DOHH2 (cell line): ENCODE data around the gene RAB10.
"Not testable (repeated sequence)": the region's sequence is repeated elsewhere in the genome, so short reads cannot be mapped to it uniquely, and the experiment has no call there.

Experiments
- H3F3A ChIP-seq: fragments of 200-600 bp; sonication (generic), shearing (Covaris generic); 2 replicates; pipeline ENCODE4 v1.6.0; 2016; ENCODE audit warnings: antibody characterized with exemption, mild to moderate bottlenecking; ENCODE audit not compliant: control insufficient read depth, insufficient read depth
- H3K27ac ChIP-seq: fragments of 200-600 bp; sonication (generic); 2 replicates; pipeline ENCODE4 v1.5.1; 2014; ENCODE audit warnings: low read depth, mild to moderate bottlenecking, low read length, moderate library complexity
- H3K27me3 ChIP-seq: fragments of 200-600 bp; sonication (generic); 2 replicates; pipeline ENCODE4 v1.6.1; 2014; ENCODE audit warnings: mild to moderate bottlenecking, low read length, mixed read lengths; ENCODE audit not compliant: control insufficient read depth
- H3K36me3 ChIP-seq: fragments of 200-600 bp; sonication (generic); 2 replicates; pipeline ENCODE4 v1.6.1; 2014; ENCODE audit warnings: mild to moderate bottlenecking, low read length, moderate library complexity, mixed read lengths; ENCODE audit not compliant: control insufficient read depth
- H3K4me1 ChIP-seq: fragments of 200-600 bp; sonication (generic); 2 replicates; pipeline ENCODE4 v1.6.1; 2014; ENCODE audit warnings: mild to moderate bottlenecking, low read length, mixed read lengths; ENCODE audit not compliant: control insufficient read depth
- H3K4me2 ChIP-seq: fragments of 200-600 bp; sonication (generic); 2 replicates; pipeline ENCODE4 v1.6.0; 2014; ENCODE audit warnings: mild to moderate bottlenecking, low read length, moderate library complexity
- H3K4me3 ChIP-seq: fragments of 200-600 bp; sonication (generic); 2 replicates; pipeline ENCODE4 v1.5.1; 2014; ENCODE audit warnings: mild to moderate bottlenecking, low read length, mixed read lengths
- H3K79me2 ChIP-seq: fragments of 200-600 bp; sonication (generic); 2 replicates; pipeline ENCODE4 v1.6.1; 2014; ENCODE audit warnings: mild to moderate bottlenecking, low read length, mixed read lengths; ENCODE audit not compliant: control insufficient read depth
- H3K9me2 ChIP-seq: fragments of 200-600 bp; sonication (generic); replicated peaks from 2 replicates; pipeline ENCODE4 v1.6.1; 2014; ENCODE audit warnings: mild to moderate bottlenecking, low read length, mixed read lengths; ENCODE audit not compliant: control insufficient read depth
- H3K9me3 ChIP-seq: fragments of 200-600 bp; sonication (generic); 2 replicates; pipeline ENCODE4 v1.6.1; 2014; ENCODE audit warnings: antibody characterized with exemption, low read length, mixed read lengths; ENCODE audit not compliant: control insufficient read depth, insufficient read depth
- H4K20me1 ChIP-seq: fragments of 200-600 bp; sonication (generic); 2 replicates; pipeline ENCODE4 v1.6.0; 2014; ENCODE audit warnings: low read depth, mild to moderate bottlenecking, antibody characterized with exemption, low read length, moderate library complexity; ENCODE audit not compliant: control insufficient read depth, insufficient read depth
- CTCF ChIP-seq: fragments of 200-600 bp; sonication (generic); IDR thresholded peaks from one replicate; pipeline ENCODE4 v1.5.1; 2014; ENCODE audit warnings: antibody characterized with exemption, mild to moderate bottlenecking, low read depth, low read length; ENCODE audit not compliant: poor library complexity, severe bottlenecking
- EZH2phosphoT487 ChIP-seq: fragments of 200-600 bp; sonication (generic); IDR thresholded peaks from 2 replicates; pipeline ENCODE4 v1.6.1; 2017; ENCODE audit warnings: borderline replicate concordance, mild to moderate bottlenecking, antibody characterized with exemption, low read length, moderate library complexity, mixed read lengths

RAB10 gene

GRCh38 chr2:26025509-26025908 lies 8.4 kb upstream of the RAB10 start:
- Histone ChIP-seq H3K27me3 (peaks cover 2% of the 10 kb centered on the region; the same call in 1 of the 2 replicates), H3K79me2 (no peaks in the 10 kb centered on the region), H3K27ac (no peak overlapping the region), H3F3A (no peaks in the 10 kb centered on the region), H3K36me3 (no peaks in the 10 kb centered on the region), H3K4me2 (no peak overlapping the region), H4K20me1 (no peaks in the 10 kb centered on the region), H3K4me1 (no peaks in the 10 kb centered on the region), H3K9me2 (no peaks in the 10 kb centered on the region), H3K4me3 (no peak overlapping the region), H3K9me3 (no peaks in the 10 kb centered on the region)
- TF ChIP-seq CTCF = no peak
- no peak for TF ChIP-seq EZH2phosphoT487

GRCh38 chr2:26028083-26028482 lies 5.8 kb upstream of the RAB10 start:
- H3K9me3 ChIP-seq, H3K27ac ChIP-seq, H3F3A ChIP-seq, H3K36me3 ChIP-seq, H3K27me3 ChIP-seq, H3K79me2 ChIP-seq, H3K4me2 ChIP-seq, H3K4me3 ChIP-seq, H3K9me2 ChIP-seq, H4K20me1 ChIP-seq: not testable (repeated sequence)
- peaks cover 15% of the 10 kb centered on the region for H3K4me1 ChIP-seq

- peak overlapping the region; percentile 70 for H3K27ac ChIP-seq
Measured at GRCh38 chr2:26032586-26033269, 1.2 kb upstream of the RAB10 start.

GRCh38 chr2:26033270-26033817 lies 540 bp upstream of the RAB10 start:
- Histone ChIP-seq H3K79me2 (peaks cover 54% of the 10 kb centered on the region), H3K4me3 (peak overlapping the region; percentile 84), H3K36me3 (peaks cover 25% of the 10 kb centered on the region), H3F3A (no peaks in the 10 kb centered on the region), H3K9me3 (no peaks in the 10 kb centered on the region), H3K27ac (peak overlapping the region; percentile 70), H3K4me2 (peak overlapping the region; percentile 98), H4K20me1 (peaks cover 22% of the 10 kb centered on the region), H3K9me2 (no peaks in the 10 kb centered on the region), H3K27me3 (no peaks in the 10 kb centered on the region), H3K4me1 (peaks cover 29% of the 10 kb centered on the region)
- TF ChIP-seq CTCF (no peak), EZH2phosphoT487 (no peak)

More at GRCh38 chr2:26032586-26033269, 1.2 kb upstream of the RAB10 start:
- H3K9me2 ChIP-seq, H3K27me3 ChIP-seq, H3K9me3 ChIP-seq, H3F3A ChIP-seq: not testable (repeated sequence)
- Histone ChIP-seq H3K36me3 (peaks cover 23% of the 10 kb centered on the region), H3K79me2 (peaks cover 48% of the 10 kb centered on the region), H4K20me1 (peaks cover 22% of the 10 kb centered on the region), H3K4me1 (peaks cover 29% of the 10 kb centered on the region), H3K4me2 (peak overlapping the region; percentile 98), H3K4me3 (peak overlapping the region; percentile 84)
